Cerebellar cortex (tissue), 1 donor: Measurements from ENCODE around the gene BEGAIN.
A peak's percentile ranks its signal among the peaks of the same experiment; 100 is the strongest.

Experiments used
- DNase-seq: peaks from one replicate; pipeline ENCODE4 v3.0.0-alpha.2; 2015; ENCODE audit warnings: low spot score

Gene BEGAIN

DNA sequence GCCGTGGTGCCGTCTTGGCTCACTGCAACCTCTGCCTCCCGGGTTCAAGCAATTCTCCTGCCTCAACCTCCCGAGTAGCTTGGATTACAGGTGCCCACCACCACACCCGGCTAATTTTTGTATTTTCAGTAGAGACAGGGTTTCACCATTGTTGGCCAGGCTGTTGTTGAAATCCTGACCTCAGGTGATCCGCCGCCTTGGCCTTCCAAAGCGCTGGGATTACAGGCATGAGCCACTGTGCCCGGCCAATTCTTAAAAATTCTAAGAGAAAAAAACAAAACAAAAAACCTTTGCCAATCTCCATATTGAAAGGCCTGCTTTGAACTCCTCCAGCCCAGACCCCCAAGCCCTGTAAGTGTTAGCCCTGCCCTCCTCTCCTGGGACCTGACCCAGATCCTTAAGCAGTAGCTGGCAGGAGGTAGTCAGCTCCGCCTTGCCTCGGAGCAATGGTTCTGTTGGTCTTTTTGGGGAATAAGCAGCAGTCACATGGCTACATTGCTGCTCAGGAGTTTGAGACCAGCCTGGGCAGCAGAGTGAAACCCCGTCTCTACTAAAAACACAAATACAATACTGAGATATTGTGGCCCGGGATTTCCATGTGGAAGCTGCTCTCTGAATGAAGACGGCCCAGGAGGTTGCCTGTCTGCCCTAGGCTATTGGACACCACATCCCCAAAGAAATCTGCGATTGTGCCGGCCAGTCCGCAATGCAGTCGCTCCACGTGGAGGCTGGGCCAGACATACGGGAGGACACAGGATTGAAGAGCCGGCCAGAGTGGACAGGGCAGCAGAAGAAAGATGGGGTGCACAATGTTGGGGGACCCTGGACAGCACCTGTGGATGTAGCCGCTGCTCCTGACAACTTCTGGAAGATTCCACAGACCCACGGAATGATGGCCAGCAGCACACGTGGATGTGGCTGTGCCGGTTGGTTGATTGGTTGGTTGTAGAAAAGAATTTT, 28.8 kb upstream of the BEGAIN start:
- DNase-seq: no peak

DNA sequence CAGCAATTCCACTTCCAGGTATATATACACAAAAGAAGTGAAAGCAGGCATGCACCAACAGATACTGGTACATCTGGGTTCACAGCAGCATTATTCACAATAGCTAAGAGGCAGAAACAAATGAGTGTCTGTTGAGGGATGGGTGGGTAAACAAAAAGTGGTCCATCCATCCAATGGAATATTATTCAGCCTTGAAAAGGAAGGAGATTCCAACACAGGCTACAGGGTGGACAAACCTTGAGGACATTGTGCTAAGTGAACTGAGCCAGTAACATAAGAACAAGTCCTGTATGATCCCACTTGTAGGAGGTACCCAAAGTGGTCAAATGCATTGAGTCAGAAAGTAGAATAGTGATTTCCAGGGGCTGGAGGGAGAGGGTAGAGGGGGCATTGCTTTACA, 27.6 kb upstream of the BEGAIN start:
- no peak for DNase-seq

DNA sequence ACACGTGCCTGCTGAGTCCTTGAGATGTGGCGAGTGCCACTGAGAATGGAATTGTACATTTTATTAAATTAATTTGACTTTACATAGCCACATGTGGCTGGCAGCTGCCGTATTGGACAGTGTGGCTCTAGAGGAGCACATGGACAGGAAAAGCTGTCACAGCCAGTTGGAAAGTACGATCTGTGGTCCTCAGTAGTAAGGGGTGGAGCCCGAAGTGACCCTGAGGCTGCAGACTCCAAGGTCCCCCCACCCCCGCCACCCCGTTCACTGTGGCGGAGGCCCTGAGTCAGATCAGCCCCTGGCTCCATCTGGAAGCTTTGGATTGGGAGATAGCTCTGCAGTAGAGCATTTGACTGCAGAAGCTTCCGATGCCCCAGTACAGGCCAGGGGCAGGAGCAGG, 25.8 kb upstream of the BEGAIN start:
- DNase-seq: no peak

DNA sequence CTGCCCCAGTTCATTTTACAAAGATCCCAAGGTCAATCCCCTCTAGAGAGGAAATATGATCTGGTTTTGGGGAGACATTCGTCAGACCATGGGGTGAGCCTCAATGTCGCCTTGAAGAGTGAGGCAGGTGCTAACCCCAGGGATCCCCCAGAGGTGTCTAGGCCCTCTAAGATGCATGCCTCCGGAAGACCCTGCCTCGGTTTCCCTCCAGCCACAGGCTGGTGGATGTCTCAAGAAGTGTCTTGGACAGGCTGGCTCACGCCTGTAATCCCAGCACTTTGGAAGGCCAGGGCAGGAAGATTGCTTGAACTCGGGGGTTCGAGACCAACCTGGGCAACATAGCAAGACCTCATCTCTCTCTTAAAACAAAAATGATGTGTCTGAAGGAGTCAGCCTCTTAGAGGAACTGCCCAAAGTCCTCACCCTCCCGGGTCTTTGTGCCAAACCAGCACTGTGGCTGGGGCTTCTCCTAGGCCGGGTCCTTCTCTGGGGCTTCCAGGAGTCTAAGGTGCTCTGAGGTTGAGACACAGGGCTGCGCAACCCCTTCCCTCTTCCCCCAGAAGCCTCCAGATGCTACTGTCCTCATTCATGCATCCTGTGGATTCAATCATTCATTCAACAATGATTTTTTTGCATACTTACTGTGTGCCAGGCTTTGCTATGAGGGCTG, 24.7 kb upstream of the BEGAIN start:
- no peak for DNase-seq

DNA sequence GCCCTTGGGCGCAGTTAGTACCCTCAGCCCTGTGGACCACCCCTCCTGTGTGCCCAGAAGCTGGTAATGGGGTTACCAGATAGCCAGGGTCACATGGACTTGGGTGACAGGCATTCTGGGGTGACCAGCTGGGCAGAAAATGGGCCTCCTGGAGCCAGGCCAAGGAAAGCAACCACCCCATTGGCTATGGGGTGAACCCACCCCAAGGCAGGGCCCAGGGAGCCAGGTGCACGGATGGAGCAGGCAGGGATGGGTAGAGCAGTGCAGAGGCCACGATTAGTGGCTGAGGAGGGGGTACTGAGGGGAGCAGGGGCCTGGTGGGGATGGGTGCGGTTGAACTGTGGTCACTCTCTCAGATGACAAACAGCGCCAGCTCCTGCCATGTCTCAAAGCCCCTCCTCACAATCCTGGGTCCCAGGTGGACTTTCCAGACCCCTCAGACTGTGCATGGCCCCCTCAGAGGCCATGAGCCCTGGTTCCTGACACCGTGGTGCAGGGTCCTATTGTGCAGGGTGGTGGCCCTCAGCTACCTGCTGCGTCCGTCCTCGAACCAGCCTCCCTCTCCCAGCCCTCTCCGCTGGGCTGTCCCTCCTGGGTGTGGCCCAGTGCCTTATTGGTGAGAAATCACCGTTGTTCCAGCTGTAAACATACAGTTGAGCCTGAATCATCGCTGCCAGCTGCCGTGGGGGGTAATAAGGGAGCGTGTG, 23.4 kb upstream of the BEGAIN start:
- no peak for DNase-seq

DNA sequence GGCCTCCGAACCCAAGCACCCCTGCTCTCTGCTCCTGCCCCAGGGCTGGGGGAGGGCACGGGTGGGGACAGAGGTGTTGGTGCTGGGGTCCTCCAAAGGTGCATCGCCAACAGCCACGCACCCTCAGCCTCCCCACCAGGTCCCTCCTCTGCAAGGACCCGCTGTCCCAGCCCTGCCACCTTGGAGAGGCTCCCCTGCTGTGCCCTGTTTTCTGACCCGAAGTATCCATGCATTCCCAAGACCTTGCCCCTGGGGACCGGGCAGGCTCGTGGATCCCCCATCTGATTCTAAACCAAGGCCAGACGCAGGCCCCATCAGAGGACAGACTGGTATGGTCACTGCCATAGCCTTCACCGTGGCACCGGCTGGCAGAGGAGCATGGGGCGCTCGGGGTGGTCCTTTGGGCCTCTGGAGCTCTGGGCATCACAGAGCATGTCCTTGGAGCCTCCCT, 22.7 kb upstream of the BEGAIN start:
- DNase-seq: no peak

DNA sequence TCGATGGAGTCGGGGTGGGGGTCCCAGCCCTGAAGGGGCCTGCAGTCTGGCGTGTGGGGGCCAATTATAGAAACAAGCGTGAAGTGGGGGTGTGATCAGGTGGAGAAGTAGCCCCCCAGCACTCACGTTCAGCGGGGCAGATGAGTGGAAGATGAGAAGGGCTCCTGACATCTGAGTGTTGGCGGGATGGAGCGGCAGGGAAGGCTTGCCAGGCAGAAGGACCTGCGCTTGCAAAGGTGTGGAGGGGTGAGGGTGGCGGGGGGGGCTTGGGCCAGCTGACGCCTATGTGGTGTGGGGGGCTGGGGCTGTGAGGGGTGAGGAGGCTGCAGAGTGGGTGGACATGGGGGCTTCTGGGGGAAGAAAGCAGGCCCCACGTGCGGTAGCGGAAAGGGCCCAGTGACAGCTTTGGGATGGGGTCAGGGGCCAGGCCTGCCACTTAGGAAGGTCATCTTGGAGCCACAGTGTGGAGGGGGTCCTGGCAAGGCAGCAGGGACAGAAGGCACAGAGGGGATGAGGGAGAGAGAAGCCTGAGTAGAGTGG, 22.2 kb upstream of the BEGAIN start:
- DNase-seq: no peak

DNA sequence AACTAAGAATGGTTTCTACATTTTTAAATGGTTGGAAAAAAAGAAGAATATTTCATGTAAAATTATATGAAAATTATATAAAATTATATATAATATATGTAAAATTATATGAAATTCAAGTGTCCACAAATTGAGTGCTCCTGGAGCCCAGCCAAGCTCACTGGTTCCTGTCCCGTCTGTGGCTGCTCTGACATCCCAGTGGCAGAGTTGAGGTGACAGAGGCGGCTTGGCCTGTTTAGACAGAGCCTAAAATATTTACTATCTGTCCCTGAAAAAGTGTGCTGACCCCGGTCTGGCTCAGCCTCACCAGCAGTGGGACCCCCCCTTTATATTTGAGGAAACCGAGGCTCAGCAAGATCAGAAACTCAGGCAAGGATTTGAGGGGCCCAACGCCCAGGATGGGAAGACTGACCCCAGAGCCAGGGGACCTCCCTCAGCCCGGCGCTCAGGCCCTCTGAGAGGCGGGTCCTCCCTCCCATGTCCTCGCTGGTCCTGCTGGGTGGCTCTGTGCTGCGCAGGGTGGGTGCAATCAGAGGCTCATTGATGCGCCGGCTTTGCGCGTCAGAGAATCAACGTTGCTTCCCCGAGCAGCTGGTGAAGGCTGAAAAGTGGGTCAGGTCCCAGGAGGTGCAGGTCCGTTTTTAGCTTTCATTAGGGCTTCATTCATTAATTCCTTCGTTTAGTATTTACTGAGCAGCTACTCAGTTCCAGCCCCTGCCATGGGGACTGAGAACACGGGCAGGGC, 21.5 kb upstream of the BEGAIN start:
- no peak for DNase-seq

DNA sequence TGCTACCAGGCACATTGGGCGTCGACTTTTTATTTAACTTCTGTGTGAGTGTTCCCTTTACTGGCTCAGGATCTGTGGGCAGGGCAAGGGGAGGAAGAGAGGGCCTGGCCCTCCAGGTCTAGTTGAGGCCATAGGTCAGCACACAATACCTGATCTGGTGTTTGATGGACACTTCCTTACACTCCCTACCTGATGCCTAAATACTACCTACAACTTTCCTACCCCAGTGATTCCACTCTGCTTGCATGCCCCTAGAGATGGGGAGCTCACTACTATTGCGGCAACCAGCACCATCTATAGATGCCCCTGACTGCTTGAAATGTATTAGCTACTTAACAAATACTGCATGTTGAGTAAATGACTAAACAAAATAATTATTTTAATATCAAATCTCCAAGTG, 20.8 kb upstream of the BEGAIN start:
- DNase-seq: no peak

DNA sequence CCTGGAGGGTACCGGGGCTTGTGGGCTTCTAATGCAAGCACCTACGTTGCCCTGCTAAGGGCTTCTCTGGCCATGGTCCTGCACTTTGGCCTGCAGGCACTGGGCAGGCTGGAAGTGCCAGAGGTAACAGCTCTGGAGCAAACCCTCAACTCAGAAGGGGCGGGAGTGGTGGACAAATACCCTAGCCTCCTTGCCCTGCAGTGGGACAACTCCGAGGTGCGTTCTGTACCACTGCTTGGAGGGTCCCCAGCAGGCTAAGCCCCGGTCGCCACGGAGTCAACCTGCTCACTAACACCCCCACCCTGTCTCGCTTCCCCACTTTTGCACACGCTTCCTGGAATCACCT, 20.4 kb upstream of the BEGAIN start:
- DNase-seq: no peak

DNA sequence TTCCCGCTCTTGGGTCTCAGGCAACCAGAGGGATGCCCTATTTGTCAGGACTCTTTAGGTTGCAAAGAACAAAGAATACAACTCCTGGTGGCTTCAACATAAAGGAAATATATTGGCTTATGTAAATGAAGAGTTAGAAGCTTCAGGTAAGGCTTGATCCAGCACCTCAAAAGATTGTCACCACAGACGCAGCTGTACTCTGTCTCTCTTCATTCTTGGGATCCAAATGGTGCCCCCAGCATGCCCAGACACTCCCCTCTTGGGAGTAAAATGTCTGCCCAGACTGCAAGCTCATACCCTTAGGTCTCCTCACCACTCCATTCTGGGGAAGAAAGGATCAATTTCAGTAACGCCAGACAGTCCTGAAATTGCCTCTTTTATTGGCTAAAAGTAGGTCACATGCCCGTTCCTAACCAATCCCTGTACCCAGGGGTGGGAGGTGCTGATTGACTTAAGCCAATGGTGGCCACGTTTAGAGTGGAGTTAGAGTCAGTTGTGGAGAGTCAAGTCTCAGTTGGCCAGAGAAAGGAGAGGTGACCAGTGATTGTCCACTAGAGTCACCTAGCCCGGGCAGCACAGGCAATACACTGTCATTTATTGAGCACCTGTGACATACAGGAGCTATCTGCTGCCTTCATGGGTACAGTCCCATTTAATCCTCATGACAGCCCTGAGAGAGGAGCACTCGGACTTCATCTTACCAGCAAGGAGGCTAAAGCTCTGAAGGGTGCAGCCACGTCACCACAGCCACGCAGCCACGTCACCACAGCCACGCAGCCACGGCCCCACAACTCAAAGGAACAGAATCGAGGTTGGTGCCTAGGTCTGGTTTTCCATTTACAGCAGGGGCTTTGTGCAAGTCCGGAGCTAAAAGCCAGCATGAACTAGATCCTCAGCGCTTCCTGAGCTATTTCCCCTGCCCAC, 19.7 kb upstream of the BEGAIN start:
- DNase-seq: no peak

DNA sequence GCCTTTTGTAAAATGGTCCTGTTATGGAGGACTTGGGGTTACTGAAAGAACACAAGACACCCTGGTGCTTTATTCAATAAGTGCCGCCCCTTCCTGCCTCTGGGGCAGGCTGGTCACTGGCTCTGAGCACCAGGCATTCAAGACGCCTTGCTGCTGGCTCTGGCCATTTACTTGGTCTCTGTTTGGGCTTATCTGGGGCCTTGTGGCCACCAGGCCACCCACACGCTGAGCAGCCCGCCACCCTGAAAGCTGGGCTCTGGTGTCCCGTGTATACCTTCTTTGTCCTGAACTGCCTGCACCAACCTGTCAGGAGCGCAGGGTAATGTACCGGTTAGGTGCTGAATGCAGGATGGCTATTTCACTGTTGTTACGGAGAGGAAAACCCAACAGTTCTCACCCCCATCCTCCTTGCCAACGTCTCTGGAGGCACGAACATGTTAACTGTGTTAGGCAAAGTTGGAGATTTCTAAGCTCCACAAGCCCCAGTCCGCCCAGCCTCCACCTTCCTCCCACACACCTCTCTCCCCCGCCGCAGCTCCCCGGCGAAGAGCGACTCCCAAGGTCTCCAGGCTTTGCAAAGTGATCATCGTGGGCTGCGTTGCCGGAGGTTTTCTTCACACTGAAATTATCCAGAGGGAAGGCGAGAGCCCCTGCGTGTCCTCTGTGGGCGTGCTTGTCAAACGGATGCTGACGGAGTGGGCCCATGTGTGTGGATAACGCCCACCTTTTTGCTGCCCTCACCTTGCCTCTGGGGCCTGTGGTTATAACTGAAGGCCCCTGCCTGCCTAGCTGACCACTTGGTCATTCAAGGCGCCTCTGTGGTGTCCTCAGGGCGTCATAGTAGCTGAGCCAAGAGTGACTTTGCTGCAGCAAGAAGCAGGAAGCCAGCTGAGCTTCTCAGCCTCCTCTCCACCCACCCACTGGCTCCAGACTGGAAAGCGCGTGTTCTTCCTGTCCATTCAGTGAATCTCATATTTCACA, 18.8 kb upstream of the BEGAIN start:
- no peak for DNase-seq

DNA sequence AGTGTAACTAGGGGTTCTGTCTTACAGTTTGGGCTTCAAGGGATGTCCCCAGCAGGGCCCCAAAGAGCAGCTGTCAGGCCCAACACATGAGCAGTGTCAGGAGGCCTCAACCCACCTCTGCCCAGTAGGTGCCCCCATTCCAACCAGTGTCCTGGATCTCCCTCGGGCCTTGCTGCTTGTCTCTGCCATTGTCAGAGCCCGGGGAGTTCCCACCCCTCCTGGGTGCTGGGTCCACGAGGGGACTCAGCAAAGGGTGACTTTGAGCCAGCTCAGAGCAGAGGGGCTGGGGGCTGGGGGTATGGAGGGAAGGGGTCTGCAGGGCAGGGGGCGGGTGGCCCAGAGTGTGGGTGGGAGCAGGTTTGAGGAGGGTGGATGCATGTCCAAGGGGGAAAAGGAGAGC, 18.0 kb upstream of the BEGAIN start:
- no peak for DNase-seq

DNA sequence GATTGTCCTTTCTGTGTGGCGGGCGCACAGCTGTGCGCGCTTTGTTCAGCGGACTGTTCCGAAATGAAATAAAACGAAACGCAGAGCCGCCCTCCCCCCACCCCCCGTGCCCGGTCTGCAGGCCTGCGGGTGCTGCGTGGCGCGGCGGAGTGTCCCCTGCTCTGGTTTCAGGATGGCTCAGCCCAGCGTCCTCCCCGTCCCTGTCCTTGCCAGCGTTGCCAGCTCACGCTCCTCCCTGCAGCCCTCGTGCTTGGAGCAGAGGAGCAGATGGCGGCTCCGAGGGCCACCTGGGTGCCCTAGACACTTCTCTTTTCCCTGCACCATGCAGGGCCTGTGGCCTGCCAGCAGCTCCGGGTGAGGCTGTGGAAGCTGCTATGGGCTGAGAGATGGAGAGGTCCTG, 17.5 kb upstream of the BEGAIN start:
- peak; percentile 77 for DNase-seq

DNA sequence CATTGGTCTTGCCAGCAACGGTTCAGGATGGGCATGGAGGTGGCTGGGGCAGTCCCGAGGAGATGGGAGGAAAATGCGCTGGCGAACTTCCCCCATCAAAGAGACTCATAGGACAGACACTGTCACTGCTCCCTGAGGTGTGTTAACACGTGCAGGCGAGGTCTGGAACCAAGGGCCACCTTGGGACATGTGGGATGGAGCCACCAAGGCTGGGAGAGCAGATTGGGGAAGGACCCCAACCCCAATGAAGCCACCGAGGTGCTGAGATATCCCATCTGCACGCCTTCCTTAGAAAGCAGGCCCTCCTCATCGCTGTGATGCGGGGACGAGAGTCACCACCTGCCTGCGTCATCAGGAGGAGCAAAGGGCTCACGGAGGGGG, 16.9 kb upstream of the BEGAIN start:
- DNase-seq: no peak

DNA sequence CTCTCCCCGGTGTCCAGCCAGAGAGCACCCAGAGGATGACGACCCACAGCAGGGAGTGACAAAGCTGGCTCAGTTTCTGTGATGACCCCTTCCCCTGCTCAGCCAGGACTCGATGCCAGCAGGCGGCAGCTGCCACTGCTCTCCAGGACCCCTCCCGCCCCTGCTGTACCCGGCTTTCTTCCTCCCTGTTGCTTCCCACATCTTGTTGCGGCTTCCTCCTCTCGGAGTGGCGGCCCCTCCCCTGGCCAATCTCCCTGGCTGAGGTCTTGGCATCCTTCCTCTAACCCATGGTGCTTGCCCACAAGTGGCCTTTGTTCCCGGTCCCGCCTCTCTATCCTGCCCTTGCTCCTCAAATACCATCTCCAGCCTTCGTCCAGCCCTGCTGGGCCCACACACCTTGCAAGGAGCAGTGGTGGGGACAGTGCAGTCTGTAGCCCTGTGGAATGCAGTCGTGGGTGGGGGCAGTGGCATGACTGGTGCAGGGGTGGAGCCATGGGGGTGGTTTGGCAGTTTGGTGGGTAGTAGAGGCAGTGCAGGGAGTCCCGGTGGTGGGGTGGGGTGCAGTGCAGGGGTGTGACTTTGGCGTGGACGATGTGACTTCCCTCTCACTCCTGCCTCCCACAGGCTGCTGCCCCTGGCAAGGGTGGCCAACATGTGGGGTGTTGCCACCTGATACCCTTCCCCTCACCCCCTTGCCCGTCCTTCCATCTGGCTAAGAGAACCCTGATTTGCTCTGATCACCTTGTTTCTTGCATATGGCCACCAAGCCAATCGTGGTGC, 16.3 kb upstream of the BEGAIN start:
- no peak for DNase-seq

DNA sequence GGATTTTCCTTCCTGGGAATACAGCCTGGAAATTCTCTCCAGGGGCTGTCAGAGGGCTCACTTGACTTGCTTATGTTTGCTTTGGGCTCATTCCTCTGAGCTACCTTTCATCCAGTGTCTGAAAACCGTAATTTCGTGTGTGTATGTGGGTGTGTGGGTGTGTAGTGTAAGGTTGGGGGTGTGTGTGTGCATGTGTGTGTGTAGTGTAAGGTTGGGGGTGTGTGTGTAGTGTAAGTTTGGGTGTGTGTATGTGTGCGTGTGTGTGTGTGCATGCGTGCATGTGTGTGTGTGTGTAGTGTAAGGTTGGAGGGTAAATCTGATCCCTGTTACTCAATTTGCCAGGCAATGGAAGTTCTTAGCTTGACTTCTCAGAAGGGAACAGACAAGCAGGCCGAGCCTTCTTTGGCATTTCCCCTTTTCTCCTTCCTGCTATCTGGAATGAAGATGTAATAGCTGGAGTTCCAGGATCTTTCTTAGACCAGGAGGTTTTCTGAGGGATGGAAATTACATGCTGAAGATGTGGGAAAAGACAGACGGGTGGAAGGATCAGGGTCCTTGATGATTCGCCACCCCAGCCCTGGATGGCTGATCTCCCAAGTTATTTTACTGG, 15.5 kb upstream of the BEGAIN start:
- DNase-seq: no peak

DNA sequence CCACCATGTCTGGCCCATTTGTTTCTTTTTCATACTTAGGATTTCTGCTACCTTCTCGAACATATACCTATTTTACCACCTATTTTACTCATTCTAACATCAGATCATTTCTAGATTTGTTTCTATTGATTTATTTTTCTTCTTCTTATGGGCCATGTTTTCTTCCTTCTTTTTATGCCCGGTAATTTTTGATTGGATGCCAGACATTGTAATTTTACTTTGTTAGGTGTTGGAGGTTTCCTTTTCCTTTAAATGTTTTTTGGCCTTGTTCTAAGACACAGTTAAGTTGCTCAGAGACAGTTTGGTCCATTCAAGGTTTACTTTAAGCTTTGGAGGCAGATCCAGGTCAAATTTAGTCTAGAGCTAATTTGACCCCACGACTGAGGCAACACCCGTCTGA, 14.7 kb upstream of the BEGAIN start:
- no peak for DNase-seq
